ENCODE data around the gene PAX6. TPM values are rescaled to one million over a fixed set of nuclear protein-coding genes. Genes with fewer than 3 reads are reported as not detected.

Gene PAX6
- total RNA-seq, result 0.39 and 0.76 TPM in 2 replicates

DNA sequence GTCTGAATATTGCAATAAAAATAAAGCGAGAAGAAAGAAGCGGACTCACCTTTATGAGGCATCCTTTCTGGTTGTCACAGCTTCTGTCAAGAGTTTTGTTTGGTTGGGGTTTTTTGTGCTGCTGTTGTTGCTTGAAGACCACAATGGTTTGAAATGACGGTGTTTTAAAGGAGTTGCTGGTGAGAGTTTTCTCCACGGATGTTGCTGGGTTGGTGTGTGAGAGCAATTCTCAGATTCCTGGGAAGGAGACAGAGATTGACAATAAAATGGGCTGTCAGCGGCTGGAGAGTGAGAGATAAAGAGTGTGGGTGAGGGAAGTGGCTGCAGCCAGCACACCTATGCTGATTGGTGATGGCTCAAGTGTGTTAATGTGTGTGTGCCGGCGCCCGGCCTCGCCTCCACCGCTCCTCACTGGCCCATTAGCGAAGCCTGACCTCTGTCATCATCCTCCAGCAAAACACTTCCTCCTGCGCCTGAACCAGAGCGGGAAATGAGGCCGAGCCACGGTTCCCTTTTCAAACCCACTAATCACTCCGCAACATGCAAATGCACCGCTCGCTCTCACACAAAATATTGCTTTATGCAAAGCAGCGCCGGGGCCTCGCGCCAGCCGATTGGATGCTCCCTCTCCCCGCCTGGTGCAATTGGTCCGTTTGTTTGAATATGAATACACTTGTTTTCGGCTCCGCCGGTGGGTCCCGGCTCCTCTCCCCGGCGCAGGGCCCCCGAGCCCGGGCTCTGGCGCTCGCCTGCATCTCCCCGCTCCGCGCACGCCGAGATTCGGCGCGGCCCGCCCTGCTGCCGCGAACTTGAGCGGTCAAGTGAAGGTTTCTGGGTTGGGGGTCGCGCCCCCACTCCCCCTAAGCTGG is at the start of gene PAX6:
TSS of gene PAX6 (minus strand) at position 544 of the 869 bp plus-strand sequence. CDS start 4,911 bp downstream, outside the sequence.

